Neuronal stem cell (in vitro differentiated cells): Measurements from ENCODE around the gene DIP2C.

Experiments
- DNase-seq: peaks from one replicate; pipeline ENCODE4 v3.0.0-alpha.2; 2013; ENCODE audit warnings: low spot score
- H2AFZ ChIP-seq: one replicate; pipeline ENCODE4 v1.6.1; 2013; ENCODE audit warnings: mild to moderate bottlenecking, low read length, inconsistent platforms
- H2AK5ac ChIP-seq: 2 replicates; pipeline ENCODE4 v1.6.1; 2013; ENCODE audit warnings: low read depth, mild to moderate bottlenecking, inconsistent platforms, low read length, moderate library complexity, mixed read lengths
- H2BK120ac ChIP-seq: 2 replicates; pipeline ENCODE4 v1.6.1; 2013; ENCODE audit warnings: low read depth, mild to moderate bottlenecking, inconsistent platforms, low read length, moderate library complexity, mixed read lengths
- H2BK12ac ChIP-seq: one replicate; pipeline ENCODE4 v1.6.1; 2013; ENCODE audit warnings: low read length, inconsistent platforms
- H2BK15ac ChIP-seq: 2 replicates; pipeline ENCODE4 v1.6.1; 2013; ENCODE audit warnings: mild to moderate bottlenecking, low read length, inconsistent platforms, mixed read lengths
- H2BK5ac ChIP-seq: one replicate; pipeline ENCODE4 v1.6.1; 2013; ENCODE audit warnings: inconsistent platforms, mild to moderate bottlenecking, low read length, moderate library complexity
- H3K14ac ChIP-seq: one replicate; pipeline ENCODE4 v1.6.1; 2013; ENCODE audit warnings: low read length, inconsistent platforms
- H3K18ac ChIP-seq: 2 replicates; pipeline ENCODE4 v1.6.1; 2013; ENCODE audit warnings: low read length, inconsistent platforms
- H3K23ac ChIP-seq: 2 replicates; pipeline ENCODE4 v1.6.1; 2013; ENCODE audit warnings: low read depth, mild to moderate bottlenecking, mixed read lengths, low read length, inconsistent platforms; ENCODE audit not compliant: poor library complexity
- H3K27ac ChIP-seq: replicated peaks from 3 replicates; pipeline ENCODE4 v1.5.1; 2013; ENCODE audit warnings: low read length, inconsistent platforms
- H3K27me3 ChIP-seq, 3 experiments: 2 replicates each; pipeline ENCODE4 v1.6.1; 2013; ENCODE audit warnings: low read length in 3 of 3, mild to moderate bottlenecking in 2 of 3, inconsistent platforms in 1 of 3, low read depth in 1 of 3, mixed read lengths in 1 of 3, moderate library complexity in 1 of 3; ENCODE audit not compliant: control insufficient read depth in 3 of 3, insufficient read depth in 3 of 3
- H3K36me3 ChIP-seq, 2 donors: replicated peaks in 1 of 2; 2 replicates each; pipeline ENCODE4 v1.6.1; 2013; ENCODE audit warnings: low read length in 2 of 2; ENCODE audit not compliant: control insufficient read depth in 2 of 2, insufficient read depth in 2 of 2
- H3K4ac ChIP-seq: 2 replicates; pipeline ENCODE4 v1.6.1; 2013; ENCODE audit warnings: inconsistent platforms, mild to moderate bottlenecking, low read length, moderate library complexity
- H3K4me1 ChIP-seq, 2 donors: 1 replicate in 1 of 2; 2 replicates in 1 of 2; pipeline ENCODE4 v1.6.1; 2013; ENCODE audit warnings: low read length in 2 of 2, low read depth in 1 of 2; ENCODE audit not compliant: control insufficient read depth in 2 of 2, insufficient read depth in 1 of 2
- H3K4me2 ChIP-seq: one replicate; pipeline ENCODE4 v1.6.1; 2013; ENCODE audit warnings: mild to moderate bottlenecking, low read length, inconsistent platforms; ENCODE audit not compliant: insufficient read depth, poor library complexity, severe bottlenecking
- H3K4me3 ChIP-seq, 2 donors: 2 replicates each; pipeline ENCODE4 v1.5.1; 2013; ENCODE audit warnings: low read length in 2 of 2, mild to moderate bottlenecking in 2 of 2, inconsistent platforms in 1 of 2, moderate library complexity in 1 of 2
- H3K79me1 ChIP-seq: one replicate; pipeline ENCODE4 v1.6.1; 2013; ENCODE audit warnings: low read depth, mild to moderate bottlenecking, inconsistent platforms, low read length, moderate library complexity
- H3K9ac ChIP-seq: one replicate; pipeline ENCODE4 v1.6.1; 2013; ENCODE audit warnings: mild to moderate bottlenecking, low read depth, low read length, inconsistent platforms; ENCODE audit not compliant: poor library complexity
- H3K9me3 ChIP-seq, 2 donors: replicated peaks in 1 of 2; 2 replicates each; pipeline versions ENCODE3 to v1.6.1; 2013; ENCODE audit warnings: low read length in 2 of 2, mild to moderate bottlenecking in 2 of 2, inconsistent platforms in 1 of 2, low read depth in 1 of 2, mixed read lengths in 1 of 2, moderate library complexity in 1 of 2; ENCODE audit not compliant: control insufficient read depth in 2 of 2, insufficient read depth in 1 of 2
- H4K8ac ChIP-seq: one replicate; pipeline ENCODE4 v1.6.1; 2013; ENCODE audit warnings: low read depth, mild to moderate bottlenecking, inconsistent platforms, low read length, moderate library complexity
- H4K91ac ChIP-seq: one replicate; pipeline ENCODE4 v1.6.1; 2013; ENCODE audit warnings: low read length, low read depth, mild to moderate bottlenecking, inconsistent platforms; ENCODE audit not compliant: poor library complexity
- WGBS, 2 donors: extraction: QIAGEN DNeasy Blood & Tissue Kit; methylation state at CpG; one replicate each; pipeline ENCODE4 v1.1.7; 2013; ENCODE audit warnings: missing lambda C conversion rate in 2 of 2, mixed read lengths in 1 of 2; ENCODE audit not compliant: insufficient read length in 2 of 2, insufficient replicate concordance in 1 of 2; ENCODE audit errors: extremely low coverage in 2 of 2; 5-methylcytosine and 5-hydroxymethylcytosine counted together

The DIP2C gene

DNA sequence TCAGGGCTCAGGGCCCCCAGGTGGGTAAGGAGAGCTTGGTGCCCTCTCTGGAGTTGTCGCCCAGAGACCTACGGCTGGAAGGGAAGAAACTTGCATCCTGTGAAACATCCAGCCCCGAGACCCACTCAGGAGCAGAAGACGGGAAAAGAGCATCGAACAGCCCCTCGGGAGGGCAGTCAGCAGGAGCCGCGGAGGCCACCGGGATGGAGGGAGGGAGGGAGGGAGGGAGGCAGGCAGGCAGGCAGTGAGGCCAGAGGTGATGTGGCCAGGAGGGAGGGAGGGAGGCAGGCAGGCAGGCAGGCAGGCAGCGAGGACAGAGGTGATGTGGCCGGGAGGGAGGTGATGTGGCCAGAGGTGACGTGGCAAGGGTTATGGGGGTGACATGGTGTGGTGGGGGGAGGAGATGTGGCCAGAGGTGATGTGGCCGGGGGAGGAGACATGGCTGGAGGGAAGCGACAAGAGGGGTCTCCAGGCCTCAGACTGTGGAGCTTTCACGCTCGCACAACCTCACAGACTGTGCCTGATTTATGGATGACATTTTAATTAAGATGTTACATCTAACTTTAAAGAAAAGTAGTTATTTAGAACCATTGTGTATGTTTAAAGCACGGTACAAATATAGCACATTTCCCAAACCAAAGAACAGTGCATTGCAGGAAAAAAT, 141.1 kb downstream of the DIP2C start:
- WGBS, 2 donors, result no CpG with 5 or more reads among the region's 17 CpGs
- no peak overlapping the region for H3K4me3 ChIP-seq

DNA sequence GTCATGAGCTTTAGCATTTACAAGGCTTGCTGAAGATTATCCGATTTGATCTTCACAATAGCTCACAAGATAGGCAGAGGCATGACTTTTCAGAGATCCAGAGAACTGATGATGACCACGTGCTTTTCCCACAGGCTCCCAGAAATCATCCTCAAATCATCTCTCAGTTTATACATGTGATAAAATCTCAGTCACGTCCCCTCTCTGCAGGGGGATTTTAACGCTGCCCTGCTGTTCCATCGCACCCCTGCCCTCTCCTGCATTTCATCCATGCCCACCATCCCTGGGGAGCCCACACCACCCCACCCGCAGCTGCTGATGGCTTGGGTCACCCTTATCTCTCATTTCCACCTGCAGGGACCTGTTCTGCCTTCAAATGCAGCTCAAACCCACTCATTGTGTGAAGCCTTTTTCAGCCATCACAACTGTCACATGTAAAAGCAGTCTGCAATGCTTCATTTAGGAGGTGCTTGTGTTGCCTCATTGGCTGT, 141.8 kb downstream of the DIP2C start:
- H4K8ac ChIP-seq, result no peak overlapping the region
- H3K27ac ChIP-seq, result no peak overlapping the region
- no peak overlapping the region for H4K91ac ChIP-seq
- H3K9me3 ChIP-seq, result peaks cover 0 to 3% of the 10 kb centered on the region in 2 donors
- H3K9ac ChIP-seq, result no peak overlapping the region
- peaks cover 12% of the 10 kb centered on the region for H3K79me1 ChIP-seq
- H2BK120ac ChIP-seq, result no peak overlapping the region
- no peak overlapping the region for H2BK12ac ChIP-seq
- no CpG with 5 or more reads among the region's 6 CpGs for WGBS, 2 donors
- H3K23ac ChIP-seq, result no peak overlapping the region
- H3K4me1 ChIP-seq, result peaks cover 18 to 24% of the 10 kb centered on the region in 2 donors
- H3K14ac ChIP-seq, result no peak overlapping the region
- no peak overlapping the region for H2BK15ac ChIP-seq
- no peak for DNase-seq
- no peaks in the 10 kb centered on the region for H3K27me3 ChIP-seq
- no peak overlapping the region for H3K4ac ChIP-seq
- H3K18ac ChIP-seq, result peak overlapping the region; percentile 46
- H3K36me3 ChIP-seq, result no peaks in the 10 kb centered on the region
- no peak overlapping the region for H3K4me2 ChIP-seq
- H3K4me3 ChIP-seq, result no peak overlapping the region
- H2AK5ac ChIP-seq, result no peak overlapping the region
- no peak overlapping the region for H2AFZ ChIP-seq
- H2BK5ac ChIP-seq, result no peak overlapping the region

More for the DNA sequence above, 141.1 kb downstream of the DIP2C start:
- no peaks in the 10 kb centered on the region for H3K36me3 ChIP-seq
- no peak overlapping the region for H2BK120ac ChIP-seq
- H3K27me3 ChIP-seq, result no peaks in the 10 kb centered on the region
- H3K18ac ChIP-seq, result peak overlapping the region; percentile 49
- no peak overlapping the region for H2AFZ ChIP-seq
- no peak overlapping the region for H3K27ac ChIP-seq
- no peak overlapping the region for H2BK12ac ChIP-seq
- no peak overlapping the region for H2AK5ac ChIP-seq
- no peak overlapping the region for H2BK15ac ChIP-seq
- peak overlapping the region; percentile 12 for H3K14ac ChIP-seq
- no peak for DNase-seq
- H3K23ac ChIP-seq, result peak overlapping the region; percentile 85
- no peak overlapping the region for H2BK5ac ChIP-seq
- H4K91ac ChIP-seq, result no peak overlapping the region
- peak overlapping the region; percentile 14 for H3K4me2 ChIP-seq
- peaks cover 0 to 3% of the 10 kb centered on the region in 2 donors for H3K9me3 ChIP-seq
- peaks cover 14% of the 10 kb centered on the region for H3K79me1 ChIP-seq
- H4K8ac ChIP-seq, result no peak overlapping the region
- peaks cover 15 to 20% of the 10 kb centered on the region in 2 donors for H3K4me1 ChIP-seq
- peak overlapping the region; percentile 50 for H3K9ac ChIP-seq
- H3K4ac ChIP-seq, result no peak overlapping the region

DNA sequence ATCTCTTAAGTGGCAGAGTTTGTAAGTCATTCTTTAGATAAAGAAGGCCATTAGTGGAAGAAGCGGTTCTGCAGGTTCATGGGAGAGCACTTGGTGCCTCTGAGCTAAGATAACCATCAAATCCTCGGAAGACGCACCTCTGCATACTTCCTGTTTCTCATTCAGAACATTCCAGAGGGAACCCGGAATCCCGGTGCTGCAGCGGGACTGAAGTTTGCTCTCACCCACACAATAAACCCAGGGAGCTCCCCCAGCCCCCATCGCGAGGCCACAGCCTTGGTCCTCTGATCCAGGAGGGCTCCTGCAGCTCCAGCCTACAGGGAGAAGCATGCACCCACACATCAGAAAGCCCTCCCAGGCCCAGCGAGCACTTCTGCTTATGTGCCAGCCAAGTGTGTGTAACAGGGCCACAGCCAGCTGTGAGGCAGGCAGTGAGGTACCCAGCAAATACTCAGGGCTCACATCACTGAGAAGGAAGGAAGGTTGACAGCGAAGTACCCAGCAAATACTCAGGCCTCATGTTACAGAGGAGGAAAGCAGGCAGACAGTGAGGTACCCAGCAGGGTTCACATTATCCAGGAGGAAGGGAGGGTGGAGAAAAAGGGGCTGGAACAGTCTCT, 142.4 kb downstream of the DIP2C start:
- no peak overlapping the region for H2AFZ ChIP-seq
- no peak overlapping the region for H2BK120ac ChIP-seq
- H3K4me2 ChIP-seq, result no peak overlapping the region
- DNase-seq, result peak; percentile 12
- H3K4me1 ChIP-seq, result peaks cover 18 to 24% of the 10 kb centered on the region in 2 donors
- peaks cover 0 to 3% of the 10 kb centered on the region in 2 donors for H3K9me3 ChIP-seq
- no peak overlapping the region for H2AK5ac ChIP-seq
- no peak overlapping the region for H3K9ac ChIP-seq
- no peak overlapping the region for H3K4me3 ChIP-seq
- H3K4ac ChIP-seq, result no peak overlapping the region
- peaks cover 10% of the 10 kb centered on the region for H3K79me1 ChIP-seq
- H2BK12ac ChIP-seq, result no peak overlapping the region
- H3K36me3 ChIP-seq, result no peaks in the 10 kb centered on the region
- no peaks in the 10 kb centered on the region for H3K27me3 ChIP-seq
- no peak overlapping the region for H2BK5ac ChIP-seq
- H4K8ac ChIP-seq, result no peak overlapping the region
- peak overlapping the region; percentile 11 for H3K14ac ChIP-seq
- H3K27ac ChIP-seq, result no peak overlapping the region
- no CpG with 5 or more reads among the region's 10 CpGs for WGBS, 2 donors
- H2BK15ac ChIP-seq, result no peak overlapping the region
- no peak overlapping the region for H3K23ac ChIP-seq
- peak overlapping the region; percentile 20 for H3K18ac ChIP-seq
- H4K91ac ChIP-seq, result no peak overlapping the region

DNA sequence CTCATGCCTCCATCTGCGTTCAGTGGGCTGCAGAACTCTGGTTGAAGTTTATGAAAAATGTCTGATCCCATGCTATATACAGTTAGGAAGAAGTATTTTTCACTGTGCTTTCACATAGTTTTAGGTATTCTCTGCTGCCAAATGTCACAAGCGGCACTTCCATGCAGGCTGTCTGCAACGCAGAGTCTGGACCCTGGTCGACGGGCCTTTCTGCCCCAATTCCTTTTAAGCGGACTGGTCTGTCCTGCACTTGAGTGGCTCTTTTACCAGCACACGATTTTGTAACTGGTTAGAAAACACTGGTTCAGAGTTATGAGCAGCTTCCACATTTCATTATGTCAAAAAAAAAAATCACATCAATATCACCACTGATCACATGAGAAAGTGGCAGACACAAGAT, 143.0 kb downstream of the DIP2C start:
- Histone ChIP-seq H3K23ac (no peak overlapping the region), H3K79me1 (peaks cover 12% of the 10 kb centered on the region), H2AK5ac (no peak overlapping the region), H2BK15ac (no peak overlapping the region), H4K91ac (no peak overlapping the region), H2AFZ (no peak overlapping the region), H3K18ac (no peak overlapping the region), H3K4me2 (no peak overlapping the region), H2BK120ac (no peak overlapping the region), H3K9ac (no peak overlapping the region), H3K9me3 (peaks cover 0 to 3% of the 10 kb centered on the region in 2 donors), H3K27me3 (no peaks in the 10 kb centered on the region), H2BK5ac (no peak overlapping the region), H3K36me3 (no peaks in the 10 kb centered on the region), H4K8ac (no peak overlapping the region), H2BK12ac (no peak overlapping the region), H3K4me3 (no peak overlapping the region), H3K4ac (no peak overlapping the region), H3K27ac (no peak overlapping the region), H3K4me1 (peaks cover 18 to 24% of the 10 kb centered on the region in 2 donors), H3K14ac (no peak overlapping the region)
- DNase-seq, result no peak
- WGBS, 2 donors, result no CpG with 5 or more reads among the region's 7 CpGs
